OCI-LY7 (cell line): Measurements from ENCODE around the gene METTL8. TPM values are rescaled to one million over a fixed set of nuclear protein-coding genes. Genes with fewer than 3 reads are reported as not detected.
"Not testable (repeated sequence)": the region's sequence is repeated elsewhere in the genome, so short reads cannot be mapped to it uniquely, and the experiment has no call there.

Source experiments
- BruUV-seq: library from RNA; stranded (reverse); fragments of 400-500 nt; replicated peaks from 2 replicates; lab custom pipeline; 2021; lab: Mats Ljungman, UMichigan
- CTCF ChIA-PET: fragments of 300-600 bp; sonication (Branson Sonifier 250); formaldehyde crosslinking; loops from one replicate; lab custom pipeline; 2022; ENCODE audit warnings: antibody characterized with exemption; ENCODE audit not compliant: unreplicated experiment; lab: Charles Lee
- POLR2A ChIA-PET: fragments of 300-600 bp; sonication (Branson Sonifier 250); formaldehyde crosslinking; loops from one replicate; lab custom pipeline; 2022; ENCODE audit warnings: antibody characterized with exemption; lab: Charles Lee
- DNase-seq: peaks from one replicate; pipeline ENCODE4 v3.0.0-alpha.2; 2015; ENCODE audit warnings: low spot score
- H2AFZ ChIP-seq: fragments of 200-600 bp; sonication (generic), shearing (Covaris generic); 2 replicates; pipeline ENCODE4 v1.6.1; 2014; ENCODE audit warnings: mild to moderate bottlenecking, antibody characterized with exemption, low read length, moderate library complexity
- H3K27ac ChIP-seq: fragments of 200-600 bp; sonication (generic); 2 replicates; pipeline ENCODE4 v1.5.1; 2014; ENCODE audit warnings: mixed run types, low read depth, mild to moderate bottlenecking, moderate library complexity, low read length, inconsistent platforms; ENCODE audit not compliant: poor library complexity, severe bottlenecking
- H3K36me3 ChIP-seq: fragments of 200-600 bp; sonication (generic); 2 replicates; pipeline ENCODE4 v1.6.1; 2014; ENCODE audit warnings: mild to moderate bottlenecking, antibody characterized with exemption, low read length, moderate library complexity, mixed read lengths; ENCODE audit not compliant: insufficient read depth
- H3K4me1 ChIP-seq: fragments of 200-600 bp; sonication (generic); 2 replicates; pipeline ENCODE4 v1.5.1; 2014; ENCODE audit warnings: mild to moderate bottlenecking, low read length; ENCODE audit not compliant: insufficient read depth, poor library complexity, severe bottlenecking
- H3K4me2 ChIP-seq: fragments of 200-600 bp; sonication (generic); 2 replicates; pipeline ENCODE4 v1.6.1; 2014; ENCODE audit warnings: mild to moderate bottlenecking, low read length
- H3K4me3 ChIP-seq: fragments of 200-600 bp; sonication (generic); 2 replicates; pipeline ENCODE4 v1.5.1; 2014; ENCODE audit warnings: mild to moderate bottlenecking, low read depth, low read length; ENCODE audit not compliant: poor library complexity, severe bottlenecking
- H3K79me2 ChIP-seq: fragments of 200-600 bp; sonication (generic); 2 replicates; pipeline ENCODE4 v1.6.1; 2016; ENCODE audit warnings: low read depth, mild to moderate bottlenecking, low read length, moderate library complexity, mixed read lengths; ENCODE audit not compliant: insufficient read depth
- H3K9me2 ChIP-seq: fragments of 200-600 bp; sonication (generic); 2 replicates; pipeline ENCODE4 v1.6.1; 2016; ENCODE audit warnings: mild to moderate bottlenecking, low read length, mixed read lengths; ENCODE audit not compliant: insufficient read depth
- H3K9me3 ChIP-seq: fragments of 200-600 bp; sonication (generic); 2 replicates; pipeline ENCODE4 v1.6.1; 2014; ENCODE audit warnings: mild to moderate bottlenecking, mixed run types, low read length, mixed read lengths
- H4K20me1 ChIP-seq: fragments of 200-600 bp; sonication (generic); 2 replicates; pipeline ENCODE4 v1.6.1; 2014; ENCODE audit warnings: mild to moderate bottlenecking, antibody characterized with exemption, low read length, moderate library complexity, mixed read lengths; ENCODE audit not compliant: insufficient read depth
- EZH2phosphoT487 ChIP-seq: fragments of 200-600 bp; sonication (generic); IDR thresholded peaks from 2 replicates; pipeline ENCODE4 v1.6.1; 2018; ENCODE audit warnings: low read depth, borderline replicate concordance, mild to moderate bottlenecking, mixed run types, antibody characterized with exemption, low read length, moderate library complexity, mixed read lengths
- intact Hi-C: fragments of 100-400 bp; cut with micrococcal nuclease; formaldehyde crosslinking; loops from one replicate; pipeline ENCODE4 v1.10.0; 2022; ENCODE audit not compliant: unreplicated experiment
- total RNA-seq, 2 experiments: library from RNA; depleted of rRNA in 1 of 2; stranded (reverse); fragments of >200 nt in 1 of 2; shearing (Covaris generic) in 1 of 2; gene quantifications; 2 replicates each; pipeline ENCODE4 v1.2.3, GENCODE V29; 2014 to 2022
- TF ChIP-seq, protein P1 (sequence below): fragments of 200-600 bp; sonication (generic); conservative IDR thresholded peaks from 2 replicates; pipeline ENCODE4 v1.5.1; 2014; ENCODE audit warnings: mild to moderate bottlenecking, antibody characterized with exemption, low read length, moderate library complexity, mixed read lengths

The METTL8 gene
- total RNA-seq, 2 experiments from 2014 or later = 11.8 to 33.0 TPM

DNA sequence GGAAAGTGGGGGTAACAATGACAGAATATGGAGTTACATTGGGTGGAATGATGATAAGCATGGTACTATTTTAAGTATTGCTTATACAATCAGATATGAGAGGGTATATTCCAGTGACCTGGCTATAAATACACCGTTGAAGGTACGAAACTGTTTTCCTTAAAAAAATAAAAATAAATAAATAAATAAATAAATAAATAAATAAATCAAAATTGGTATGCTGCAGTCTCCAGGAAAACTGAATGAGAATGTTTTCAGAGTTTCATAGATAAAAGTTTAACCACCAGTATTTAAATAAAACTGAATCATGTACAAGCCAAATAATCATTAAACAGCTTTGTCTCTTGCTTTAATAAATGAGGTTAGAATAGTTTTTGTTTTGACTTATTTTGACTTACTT lies 71.4 kb downstream of the METTL8 start:
- ChIA-PET POLR2A (interaction anchor here (0.9 kb wide), 2 partner anchors 15 to 18 kb away, joined by 3 to 6 read pairs; no protein-coding TSS in a partner anchor), CTCF (no interaction called here)
- Histone ChIP-seq H4K20me1 (no peaks in the 10 kb centered on the region), H3K27ac (no peak overlapping the region), H3K79me2 (no peaks in the 10 kb centered on the region), H3K36me3 (peaks cover 51% of the 10 kb centered on the region), H3K4me2 (no peak overlapping the region), H3K4me1 (peaks cover 4% of the 10 kb centered on the region), H3K9me2 (no peaks in the 10 kb centered on the region), H2AFZ (no peak overlapping the region), H3K9me3 (peaks cover 36% of the 10 kb centered on the region), H3K4me3 (no peak overlapping the region)
- no TSS peak for BruUV-seq
- intact Hi-C loops = no loop called here
- no peak for TF ChIP-seq EZH2phosphoT487
- TF ChIP-seq, protein P1, sequence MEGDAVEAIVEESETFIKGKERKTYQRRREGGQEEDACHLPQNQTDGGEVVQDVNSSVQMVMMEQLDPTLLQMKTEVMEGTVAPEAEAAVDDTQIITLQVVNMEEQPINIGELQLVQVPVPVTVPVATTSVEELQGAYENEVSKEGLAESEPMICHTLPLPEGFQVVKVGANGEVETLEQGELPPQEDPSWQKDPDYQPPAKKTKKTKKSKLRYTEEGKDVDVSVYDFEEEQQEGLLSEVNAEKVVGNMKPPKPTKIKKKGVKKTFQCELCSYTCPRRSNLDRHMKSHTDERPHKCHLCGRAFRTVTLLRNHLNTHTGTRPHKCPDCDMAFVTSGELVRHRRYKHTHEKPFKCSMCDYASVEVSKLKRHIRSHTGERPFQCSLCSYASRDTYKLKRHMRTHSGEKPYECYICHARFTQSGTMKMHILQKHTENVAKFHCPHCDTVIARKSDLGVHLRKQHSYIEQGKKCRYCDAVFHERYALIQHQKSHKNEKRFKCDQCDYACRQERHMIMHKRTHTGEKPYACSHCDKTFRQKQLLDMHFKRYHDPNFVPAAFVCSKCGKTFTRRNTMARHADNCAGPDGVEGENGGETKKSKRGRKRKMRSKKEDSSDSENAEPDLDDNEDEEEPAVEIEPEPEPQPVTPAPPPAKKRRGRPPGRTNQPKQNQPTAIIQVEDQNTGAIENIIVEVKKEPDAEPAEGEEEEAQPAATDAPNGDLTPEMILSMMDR = no peak
- no peak for DNase-seq

DNA sequence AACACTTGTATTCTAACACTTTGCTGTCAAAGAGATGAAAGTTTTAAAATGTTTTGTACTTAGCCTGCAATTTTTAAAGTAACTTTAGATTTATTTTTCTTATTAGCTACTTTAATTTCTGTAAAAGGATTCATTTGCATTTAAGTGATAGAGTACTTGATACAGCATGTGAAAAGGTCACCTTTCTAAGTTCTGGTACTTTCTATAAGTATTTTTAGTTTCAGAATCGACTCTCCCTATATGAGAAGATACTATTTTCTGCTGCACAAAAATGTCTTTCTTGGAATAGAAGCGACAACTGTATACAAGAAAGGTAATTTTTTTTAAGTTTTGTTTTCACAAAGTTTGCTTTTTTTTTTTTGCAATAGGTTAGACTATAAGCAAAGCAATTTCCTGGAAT lies 72.9 kb downstream of the METTL8 start:
- BruUV-seq = no TSS peak
- no peak for TF ChIP-seq EZH2phosphoT487
- TF ChIP-seq, protein P1 = no peak
- Histone ChIP-seq H2AFZ (no peak overlapping the region), H3K4me2 (no peak overlapping the region), H3K27ac (no peak overlapping the region), H3K79me2 (no peaks in the 10 kb centered on the region), H3K9me3 (peaks cover 33% of the 10 kb centered on the region), H3K4me3 (no peak overlapping the region), H3K9me2 (no peaks in the 10 kb centered on the region), H3K4me1 (peaks cover 4% of the 10 kb centered on the region), H4K20me1 (no peaks in the 10 kb centered on the region), H3K36me3 (peaks cover 57% of the 10 kb centered on the region)
- no peak for DNase-seq
- ChIA-PET CTCF (no interaction called here), POLR2A (interaction anchor here (0.8 to 1.0 kb wide), 2 partner anchors 33 to 199 kb away, joined by 3 to 4 read pairs; no protein-coding TSS in a partner anchor)
- intact Hi-C loops = no loop called here

DNA sequence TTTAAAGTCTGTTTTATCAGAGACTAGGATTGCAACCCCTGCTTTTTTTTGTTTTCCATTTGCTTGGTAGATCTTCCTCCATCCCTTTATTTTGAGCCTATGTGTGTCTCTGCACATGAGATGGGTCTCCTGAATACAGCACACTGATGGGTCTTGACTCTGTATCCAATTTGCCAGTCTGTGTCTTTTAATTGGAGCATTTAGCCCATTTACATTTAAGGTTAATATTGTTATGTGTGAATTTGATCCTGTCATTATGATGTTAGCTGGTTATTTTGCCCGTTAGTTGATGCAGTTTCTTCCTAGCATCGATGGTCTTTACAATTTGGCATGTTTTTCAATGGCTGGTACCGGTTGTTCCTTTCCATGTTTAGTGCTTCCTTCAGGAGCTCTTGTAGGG lies 80.0 kb downstream of the METTL8 start:
- H3K4me2 ChIP-seq, BruUV-seq, H3K4me1 ChIP-seq, intact Hi-C loops, H2AFZ ChIP-seq, CTCF ChIA-PET, H3K27ac ChIP-seq, H3K79me2 ChIP-seq, H4K20me1 ChIP-seq, H3K9me2 ChIP-seq, H3K4me3 ChIP-seq, DNase-seq: not testable (repeated sequence)
- Histone ChIP-seq H3K9me3 (peaks cover 25% of the 10 kb centered on the region), H3K36me3 (peaks cover 28% of the 10 kb centered on the region)
- POLR2A ChIA-PET = interaction anchor here (0.6 to 1.3 kb wide), 2 partner anchors 20 to 315 kb away, joined by 3 read pairs; no protein-coding TSS in a partner anchor
